GM19238 (cell line): ENCODE measurements around the gene PPIE.

Experiments used
- DNase-seq: peaks from one replicate; pipeline ENCODE4 v3.0.0; 2011; ENCODE audit warnings: low spot score; ENCODE audit not compliant: insufficient read length

PPIE gene

DNA sequence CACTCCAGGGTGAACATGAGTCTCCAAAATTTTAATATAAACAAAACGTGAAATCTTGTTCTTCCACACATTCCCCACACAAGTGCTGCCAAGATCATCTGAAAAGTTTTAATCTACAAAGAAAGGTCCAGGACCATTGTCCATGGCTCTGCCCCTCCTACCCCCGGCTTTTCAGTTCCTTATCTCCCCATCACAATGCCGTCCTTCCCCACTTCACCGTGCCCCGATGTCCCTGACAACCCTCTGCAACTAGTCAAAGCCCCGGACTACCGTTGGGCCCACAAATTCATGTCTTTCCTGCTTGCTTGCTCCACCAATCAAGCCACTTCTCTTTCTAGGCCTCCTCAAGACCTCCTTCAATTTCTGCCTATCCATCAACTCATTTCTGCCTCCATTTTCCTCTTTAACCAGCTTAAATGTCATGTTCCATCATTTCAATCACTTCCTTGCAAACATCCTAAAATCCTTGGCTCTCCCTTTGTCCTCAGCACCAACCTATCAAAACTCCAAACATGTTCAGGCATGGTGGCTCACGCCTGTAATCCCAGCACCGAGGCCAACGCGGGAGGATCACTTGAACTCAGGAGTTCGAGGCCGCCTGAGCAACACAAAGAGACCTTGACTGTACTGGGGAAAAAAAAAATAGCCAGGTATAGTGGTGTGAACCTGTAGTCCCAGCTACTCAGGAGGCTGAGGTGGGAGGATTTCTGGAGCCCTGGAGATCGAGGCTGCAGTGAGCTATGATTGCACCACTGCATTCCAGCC lies 64.0 kb downstream of the PPIE start:
- DNase-seq: no peak

GRCh38 chr1:39805385-39805784 lies 66.7 kb downstream of the PPIE start:
- DNase-seq: no peak

GRCh38 chr1:39808784-39809517 lies 70.3 kb downstream of the PPIE start:
- no peak for DNase-seq

- DNase-seq: no peak
These were observed 74.2 kb downstream of the PPIE start for GRCh38 chr1:39812913-39813312.
